22Rv1 (cell line): ENCODE measurements around the gene MICB.

Experiments used
- ZFX ChIP-seq: fragments of 450-650 bp; IDR thresholded peaks from 2 replicates; pipeline ENCODE4 v1.6.1; 2017; ENCODE audit warnings: antibody characterized with exemption, borderline replicate concordance
- TF ChIP-seq, protein P1 (sequence below): fragments of 450-650 bp; IDR thresholded peaks from 2 replicates; pipeline ENCODE4 v1.5.1; 2017; ENCODE audit warnings: mild to moderate bottlenecking

GRCh38 chr6:31535538-31536324 lies 37.8 kb downstream of the MICB start:
- TF ChIP-seq, protein P1, sequence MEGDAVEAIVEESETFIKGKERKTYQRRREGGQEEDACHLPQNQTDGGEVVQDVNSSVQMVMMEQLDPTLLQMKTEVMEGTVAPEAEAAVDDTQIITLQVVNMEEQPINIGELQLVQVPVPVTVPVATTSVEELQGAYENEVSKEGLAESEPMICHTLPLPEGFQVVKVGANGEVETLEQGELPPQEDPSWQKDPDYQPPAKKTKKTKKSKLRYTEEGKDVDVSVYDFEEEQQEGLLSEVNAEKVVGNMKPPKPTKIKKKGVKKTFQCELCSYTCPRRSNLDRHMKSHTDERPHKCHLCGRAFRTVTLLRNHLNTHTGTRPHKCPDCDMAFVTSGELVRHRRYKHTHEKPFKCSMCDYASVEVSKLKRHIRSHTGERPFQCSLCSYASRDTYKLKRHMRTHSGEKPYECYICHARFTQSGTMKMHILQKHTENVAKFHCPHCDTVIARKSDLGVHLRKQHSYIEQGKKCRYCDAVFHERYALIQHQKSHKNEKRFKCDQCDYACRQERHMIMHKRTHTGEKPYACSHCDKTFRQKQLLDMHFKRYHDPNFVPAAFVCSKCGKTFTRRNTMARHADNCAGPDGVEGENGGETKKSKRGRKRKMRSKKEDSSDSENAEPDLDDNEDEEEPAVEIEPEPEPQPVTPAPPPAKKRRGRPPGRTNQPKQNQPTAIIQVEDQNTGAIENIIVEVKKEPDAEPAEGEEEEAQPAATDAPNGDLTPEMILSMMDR = no peak
- no peak for TF ChIP-seq ZFX
